Measurements from ENCODE around the gene TNFAIP8.
A peak's percentile ranks its signal among the peaks of the same experiment; 100 is the strongest.

TNFAIP8 gene

DNA sequence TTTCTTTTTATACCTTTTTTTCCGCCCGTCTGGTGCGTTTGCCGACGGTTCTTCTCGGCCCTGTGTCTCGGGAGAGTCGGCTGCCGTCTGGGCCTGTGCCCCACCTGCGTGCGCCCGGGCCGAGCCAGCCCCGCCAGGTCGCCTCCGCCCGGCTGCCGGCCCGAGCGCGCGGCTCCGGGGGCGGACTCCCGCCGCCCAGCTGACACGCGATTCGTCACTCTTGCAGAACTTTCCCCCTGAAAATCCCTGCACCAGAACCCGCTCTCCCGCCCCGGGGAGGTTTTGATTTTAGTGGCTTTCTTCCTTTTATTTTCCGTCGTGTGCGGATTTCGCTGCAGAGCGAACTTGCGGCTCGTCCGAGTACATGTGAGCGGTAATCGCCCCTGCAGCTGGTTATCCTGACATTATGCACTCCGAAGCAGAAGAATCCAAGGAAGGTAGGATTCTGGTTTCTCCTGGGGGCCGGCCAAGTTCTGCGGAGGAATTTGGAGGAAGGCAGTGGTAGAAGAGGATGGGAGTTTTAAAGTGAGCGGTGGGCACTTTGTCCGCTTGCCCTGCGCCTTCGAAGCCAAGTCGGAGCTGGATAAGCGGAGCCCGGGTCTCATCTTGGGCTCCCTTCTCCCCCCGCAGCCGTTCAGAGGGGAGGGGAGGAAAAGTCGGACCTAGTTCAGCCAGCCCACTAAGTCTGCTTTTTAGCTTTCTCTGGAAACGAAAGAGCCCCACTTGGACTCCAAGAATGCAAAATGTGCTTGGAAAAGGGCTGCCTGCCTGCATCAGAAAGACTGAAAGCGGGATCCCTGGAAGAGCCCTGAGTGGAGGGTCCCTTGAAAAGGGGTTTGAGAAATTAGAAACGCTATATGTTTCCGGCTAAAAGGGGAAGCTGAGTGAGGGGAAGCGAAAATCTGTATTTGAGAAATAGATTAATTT is at the start of gene TNFAIP8:
TSS of gene TNFAIP8 (plus strand) at position 335 of the 927 bp plus-strand sequence. CDS start at position 407, 72 bp downstream.
- peak; percentile 40 for DNase-seq (ENCODE audit: low read depth)

DNA sequence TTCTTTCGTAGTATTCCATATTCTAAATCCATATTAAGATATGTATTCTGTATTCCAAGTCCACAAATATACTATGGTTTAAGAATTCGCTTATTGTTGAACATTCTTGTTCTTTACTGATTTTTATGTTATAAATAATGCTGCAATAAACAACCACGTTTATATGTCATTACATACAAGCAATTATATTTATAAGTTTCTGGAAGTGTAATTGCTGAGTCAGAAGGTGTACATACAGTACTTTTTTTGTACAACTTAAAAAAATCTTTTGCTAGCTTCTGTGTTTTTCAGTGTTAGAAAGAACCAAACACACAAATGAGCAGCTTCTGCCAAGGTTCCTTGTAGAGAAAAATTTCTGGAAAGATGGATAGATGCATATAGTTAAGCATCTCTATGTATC is 48.6 kb upstream of the TNFAIP8 start:
- no peak for DNase-seq (ENCODE audit: low read depth)

DNA sequence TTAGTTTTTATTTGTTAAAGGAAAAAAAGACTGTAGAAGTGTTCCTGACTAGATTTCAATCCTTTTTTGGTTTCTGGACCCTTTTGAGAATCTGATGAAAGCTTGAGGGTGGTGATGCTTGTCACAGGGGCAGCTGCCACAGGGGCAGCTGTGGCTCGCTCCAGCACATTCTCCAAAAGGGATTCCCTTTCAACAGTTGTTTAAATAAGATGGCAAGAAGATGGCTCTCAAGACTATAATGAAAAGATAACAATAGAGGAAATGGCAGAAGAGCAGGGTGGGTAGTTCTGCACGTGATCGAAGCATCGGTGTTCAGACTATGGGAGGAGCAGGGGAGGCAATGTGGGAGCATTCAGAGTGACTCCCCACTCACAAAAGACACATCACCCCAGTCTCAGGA is 46.5 kb upstream of the TNFAIP8 start:
- no peak for DNase-seq (ENCODE audit: low read depth)

DNA sequence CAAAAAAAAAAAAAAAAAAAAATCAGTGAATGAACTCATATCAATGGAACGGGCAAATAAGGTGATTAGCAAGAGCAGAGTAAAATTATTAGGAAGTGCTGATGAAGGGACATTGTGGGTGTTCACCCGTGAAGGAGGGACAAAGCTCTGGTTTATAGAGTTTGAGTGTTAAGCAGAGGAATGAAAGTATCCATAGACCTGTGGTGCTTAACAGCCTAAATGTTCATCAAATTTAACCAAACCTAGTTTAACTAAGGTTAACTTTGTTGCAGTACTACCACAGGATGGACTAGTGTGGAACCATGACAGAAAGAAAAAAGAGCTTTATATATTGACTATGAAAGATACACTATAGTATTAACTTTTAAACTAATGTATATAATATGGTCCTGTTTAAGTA is 44.1 kb upstream of the TNFAIP8 start:
- no peak for DNase-seq (ENCODE audit: low read depth)

DNA sequence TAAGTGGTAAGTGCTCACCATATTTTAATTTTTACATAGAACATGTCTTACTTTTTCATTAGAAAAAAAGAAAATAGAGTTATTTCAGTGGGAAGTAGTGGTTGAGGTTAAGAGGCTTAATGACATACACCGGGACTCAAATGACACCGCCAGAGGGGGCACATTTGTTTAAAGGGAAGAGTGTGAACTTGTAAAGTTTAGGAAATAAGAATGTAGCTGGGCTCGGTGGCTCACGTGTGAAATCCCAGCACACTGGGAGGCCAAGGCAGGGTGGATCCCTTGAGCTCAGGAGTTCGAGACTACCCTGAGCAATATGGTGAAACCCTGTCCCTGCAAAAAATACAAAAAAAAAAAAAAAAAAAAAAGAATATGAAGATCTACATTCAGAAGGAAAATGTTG is 43.4 kb upstream of the TNFAIP8 start:
- DNase-seq (ENCODE audit: low read depth): no peak

DNA sequence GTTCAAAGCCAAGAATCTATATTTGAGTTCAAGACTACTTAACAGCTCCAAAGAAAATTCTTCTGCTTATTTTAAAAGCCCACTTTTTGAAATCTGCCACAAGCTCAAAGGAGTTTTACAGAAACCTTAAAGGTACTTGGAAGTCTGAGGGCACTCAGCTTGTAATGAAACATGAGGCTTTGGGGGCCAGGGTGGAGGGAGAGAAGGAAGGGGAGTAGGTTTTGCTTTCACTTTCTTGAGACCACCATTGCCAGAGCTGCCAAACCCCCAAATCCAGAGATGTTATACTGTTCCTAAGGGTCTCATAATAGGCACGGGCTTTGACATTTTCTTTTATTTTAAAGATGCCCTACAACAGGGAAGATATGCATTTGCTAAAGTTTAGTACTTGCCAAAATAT is 42.6 kb upstream of the TNFAIP8 start:
- no peak for DNase-seq (ENCODE audit: low read depth)

DNA sequence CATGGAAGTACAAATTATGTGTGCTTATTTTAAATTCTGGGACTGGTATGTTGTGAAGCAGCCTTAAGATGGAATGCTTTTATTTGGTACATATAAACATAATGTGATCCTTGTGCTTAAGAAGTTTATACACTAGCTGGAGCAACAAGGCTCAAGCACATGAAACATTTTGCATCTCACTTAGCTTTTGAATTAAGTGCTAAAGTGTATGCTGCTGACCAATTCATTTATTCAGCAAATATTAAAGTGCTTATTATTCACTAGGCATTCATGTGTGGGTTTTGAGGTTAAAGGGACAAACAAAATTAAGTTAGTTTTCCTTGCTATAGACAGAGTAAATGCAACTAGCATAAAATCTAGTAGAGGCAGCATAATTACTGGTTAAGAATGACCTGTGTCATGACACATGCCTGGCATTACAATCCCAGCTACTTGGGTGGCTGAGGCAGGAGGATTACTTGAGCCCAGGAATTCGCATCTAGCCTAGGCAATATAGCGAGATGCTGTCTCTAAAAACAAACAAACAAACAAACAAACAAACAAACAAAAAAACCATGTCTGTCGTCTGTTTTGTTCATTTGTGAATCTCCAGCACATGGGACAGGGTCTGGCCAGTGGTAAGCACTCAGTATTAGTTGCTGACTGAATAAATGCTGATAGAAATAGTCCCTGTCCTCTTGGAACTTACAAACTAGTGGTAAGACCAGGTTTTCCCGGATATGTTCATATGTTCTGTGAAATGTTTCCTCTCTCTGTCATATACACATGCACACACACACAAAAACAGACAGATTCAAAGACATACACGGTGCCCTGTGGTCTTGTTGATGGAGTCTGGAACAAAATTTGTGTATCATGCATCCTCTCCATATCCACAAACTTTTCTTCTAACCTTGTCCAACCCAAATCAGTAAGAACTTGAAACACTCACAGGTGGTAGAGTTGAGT is 41.9 kb upstream of the TNFAIP8 start:
- DNase-seq (ENCODE audit: low read depth): no peak

DNA sequence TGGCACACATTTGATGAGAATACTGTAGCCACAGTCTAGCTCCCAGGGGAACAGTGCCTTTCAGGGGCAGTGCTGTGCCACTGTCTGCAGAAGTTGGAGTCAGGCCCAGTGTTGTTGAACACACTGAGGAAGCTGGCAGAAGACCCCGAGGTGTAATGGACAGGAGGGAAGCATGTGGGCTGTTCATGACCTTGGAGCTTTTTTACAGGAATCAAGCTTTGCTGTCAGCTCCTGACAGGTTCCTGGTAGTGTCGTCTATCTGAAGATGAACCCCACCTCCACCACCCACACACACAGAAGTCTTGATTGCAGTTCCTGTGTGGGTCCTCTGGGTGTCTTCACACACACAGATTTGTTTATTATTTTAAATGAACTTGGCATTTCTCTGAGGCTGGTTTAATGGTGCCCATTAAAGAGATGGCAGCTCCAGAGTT is 40.3 kb upstream of the TNFAIP8 start:
- peak; percentile 34 for DNase-seq (ENCODE audit: low read depth)

DNA sequence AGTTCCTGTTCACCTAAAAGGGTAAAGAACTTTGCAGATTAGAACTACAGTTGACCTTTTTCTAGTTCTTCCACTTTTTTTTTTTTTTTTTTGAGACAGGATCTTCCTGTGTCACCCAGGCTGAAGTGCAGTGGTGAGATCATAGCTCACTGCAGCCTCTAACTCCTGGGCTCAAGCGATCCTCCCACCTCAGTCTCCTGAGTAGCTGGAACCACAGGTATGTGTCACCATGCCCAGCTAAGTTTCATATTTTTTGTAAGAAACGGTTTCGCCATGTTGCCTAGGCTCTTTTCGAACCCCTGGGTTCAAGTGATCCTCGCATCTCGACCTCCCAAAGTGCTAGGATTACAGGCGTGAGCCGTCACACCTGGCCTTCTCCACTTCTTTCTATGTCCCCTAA is 39.7 kb upstream of the TNFAIP8 start:
- DNase-seq (ENCODE audit: low read depth): no peak

DNA sequence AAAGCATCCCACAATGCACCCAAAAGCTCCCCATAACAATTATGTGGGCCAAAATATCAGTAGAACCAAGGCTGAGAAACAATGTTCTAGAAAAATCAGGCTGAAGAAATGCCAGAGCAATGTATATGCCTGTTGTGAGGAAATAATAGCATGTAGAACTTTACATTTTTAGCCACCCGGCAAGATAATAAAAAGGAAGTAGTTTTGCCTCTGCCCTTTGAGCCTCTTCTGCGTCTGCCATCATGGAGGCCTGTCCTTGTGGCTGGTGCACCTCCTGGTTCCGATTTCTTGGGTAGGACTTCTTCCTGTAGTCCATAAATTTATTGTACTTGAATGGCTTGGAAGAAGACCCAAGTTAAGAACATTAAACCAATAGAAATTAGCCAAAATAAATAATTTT is 38.9 kb upstream of the TNFAIP8 start:
- DNase-seq (ENCODE audit: low read depth): no peak

DNA sequence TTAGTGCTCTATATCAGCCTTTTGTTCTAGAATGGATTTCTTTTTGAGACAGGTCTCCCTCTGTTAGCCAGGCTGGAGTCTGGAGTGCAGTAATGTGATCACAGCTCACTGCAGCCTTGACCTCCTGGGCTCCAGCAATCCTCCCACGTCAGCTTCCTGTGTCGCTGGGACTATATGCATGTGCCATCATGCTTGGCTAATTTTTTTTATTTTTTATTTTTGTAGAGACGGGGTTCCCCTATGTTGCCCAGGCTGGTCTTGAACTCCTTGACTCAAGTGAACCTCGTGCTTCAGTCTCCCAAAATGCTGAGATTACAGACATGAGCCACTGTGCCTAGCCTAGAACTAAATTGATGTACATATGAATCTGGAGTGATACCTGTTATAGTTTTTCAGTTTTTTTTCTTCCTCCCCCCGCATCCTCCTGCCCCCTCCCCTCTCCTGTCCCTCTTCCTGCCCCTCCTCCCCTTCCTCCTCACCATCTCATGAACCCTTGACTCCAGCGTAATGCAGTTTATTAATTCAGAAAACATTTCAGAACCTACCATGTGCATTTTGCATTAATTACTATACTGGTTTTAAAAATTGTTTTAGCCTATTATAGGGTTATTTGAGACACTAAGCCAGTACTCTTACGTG is 37.4 kb upstream of the TNFAIP8 start:
- no peak for DNase-seq (ENCODE audit: low read depth)

DNA sequence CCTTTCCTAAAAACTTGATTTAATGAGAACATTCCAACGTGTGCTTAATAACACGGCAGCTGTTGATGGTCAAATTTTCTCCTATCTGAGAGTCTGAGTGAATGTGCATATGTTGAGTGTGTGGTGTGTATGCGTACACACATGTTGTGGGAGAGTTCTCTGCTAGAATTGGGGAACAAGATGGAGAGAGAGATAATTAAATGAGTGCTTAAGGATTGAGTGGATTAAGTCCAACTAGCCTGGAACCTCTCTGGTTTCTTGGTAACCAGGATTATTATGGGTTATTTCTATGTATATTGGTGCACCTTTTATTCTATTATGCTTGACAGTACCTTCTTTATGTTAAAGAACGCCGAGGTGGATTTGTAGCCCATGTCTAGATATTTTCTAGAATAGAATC is 36.4 kb upstream of the TNFAIP8 start:
- no peak for DNase-seq (ENCODE audit: low read depth)

DNA sequence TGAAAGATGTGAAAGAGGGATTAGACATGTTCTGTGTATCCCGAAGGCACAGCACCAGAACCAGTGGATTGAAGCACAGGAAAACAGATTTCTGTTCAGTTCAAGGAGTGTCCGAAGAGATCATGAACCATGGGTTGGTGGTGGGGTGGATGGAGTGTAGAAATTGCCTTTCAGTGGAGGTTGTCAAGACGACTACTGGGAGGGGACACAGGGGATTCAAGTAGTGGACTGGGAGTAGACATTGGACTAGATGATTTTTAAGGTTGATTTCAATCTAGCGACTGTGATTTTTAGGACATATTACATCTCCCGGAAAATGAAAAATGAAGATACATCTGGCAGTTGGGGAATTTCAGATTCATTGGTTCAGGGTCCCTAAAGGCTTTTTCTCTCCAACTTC is 35.9 kb upstream of the TNFAIP8 start:
- no peak for DNase-seq (ENCODE audit: low read depth)

DNA sequence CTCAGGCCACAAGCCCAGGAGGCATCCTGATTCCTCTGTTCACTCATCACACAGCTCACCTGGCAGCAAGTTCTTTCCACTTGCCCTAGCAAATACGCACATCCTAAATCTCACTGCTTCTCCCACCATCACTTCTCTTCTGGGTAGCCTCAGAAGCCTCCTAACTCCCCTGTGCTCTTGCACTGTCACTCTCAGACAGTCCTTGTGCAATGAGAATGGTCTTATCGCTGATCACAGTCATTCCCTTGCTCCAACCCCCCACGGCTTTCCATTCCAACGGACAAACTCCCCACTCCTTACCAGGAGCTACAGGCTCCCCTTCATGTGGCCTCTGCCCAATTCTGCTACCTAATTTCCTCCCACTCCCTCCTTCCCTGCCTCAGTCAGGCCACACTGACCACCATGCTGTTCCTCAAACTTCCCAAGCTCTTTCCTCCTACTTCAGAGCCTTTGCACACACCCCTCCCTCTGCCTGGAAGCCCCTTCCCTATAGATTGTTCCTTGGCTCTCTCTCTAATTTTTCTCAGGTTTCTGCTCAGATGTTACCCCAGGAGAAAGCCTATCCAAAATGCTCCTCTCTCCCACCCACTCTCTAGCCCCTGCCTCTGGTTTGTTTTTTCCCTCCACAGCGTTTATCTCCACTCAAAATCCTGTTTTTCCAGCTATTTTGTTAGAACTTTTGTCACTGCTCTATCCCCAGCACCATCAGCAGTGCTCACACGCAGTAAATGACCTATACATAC is 34.1 kb upstream of the TNFAIP8 start:
- DNase-seq (ENCODE audit: low read depth): no peak

DNA sequence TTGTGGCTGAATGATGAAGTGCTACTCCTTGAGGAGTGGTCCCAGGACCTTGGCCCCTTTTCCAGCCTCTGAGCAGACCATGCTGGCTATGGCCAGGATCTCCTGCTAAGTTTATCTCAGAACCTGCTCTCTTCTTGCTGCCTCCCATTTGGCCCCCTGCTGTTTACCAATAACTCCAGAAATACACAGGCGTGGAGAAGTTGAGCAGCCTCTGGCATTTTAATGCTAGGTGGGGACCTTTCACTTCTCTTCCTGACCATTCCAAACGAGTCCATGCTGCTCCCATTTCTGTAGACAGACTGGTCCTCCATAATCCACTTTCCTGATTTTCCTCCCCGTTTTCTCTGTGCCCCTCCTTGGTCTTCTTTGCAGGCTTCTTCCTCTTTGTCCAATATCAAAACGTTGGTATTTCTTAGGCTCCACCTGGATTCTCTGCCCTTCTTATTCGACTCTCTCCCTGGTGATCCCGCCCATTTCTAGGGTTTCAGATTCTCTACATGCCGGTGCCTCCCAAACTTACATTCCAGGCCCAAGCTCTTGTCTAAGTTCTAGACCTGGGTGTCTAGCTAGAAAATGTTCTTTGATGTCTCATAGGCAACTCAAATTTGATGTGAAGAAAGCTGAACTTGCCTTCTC is 33.4 kb upstream of the TNFAIP8 start:
- no peak for DNase-seq (ENCODE audit: low read depth)

DNA sequence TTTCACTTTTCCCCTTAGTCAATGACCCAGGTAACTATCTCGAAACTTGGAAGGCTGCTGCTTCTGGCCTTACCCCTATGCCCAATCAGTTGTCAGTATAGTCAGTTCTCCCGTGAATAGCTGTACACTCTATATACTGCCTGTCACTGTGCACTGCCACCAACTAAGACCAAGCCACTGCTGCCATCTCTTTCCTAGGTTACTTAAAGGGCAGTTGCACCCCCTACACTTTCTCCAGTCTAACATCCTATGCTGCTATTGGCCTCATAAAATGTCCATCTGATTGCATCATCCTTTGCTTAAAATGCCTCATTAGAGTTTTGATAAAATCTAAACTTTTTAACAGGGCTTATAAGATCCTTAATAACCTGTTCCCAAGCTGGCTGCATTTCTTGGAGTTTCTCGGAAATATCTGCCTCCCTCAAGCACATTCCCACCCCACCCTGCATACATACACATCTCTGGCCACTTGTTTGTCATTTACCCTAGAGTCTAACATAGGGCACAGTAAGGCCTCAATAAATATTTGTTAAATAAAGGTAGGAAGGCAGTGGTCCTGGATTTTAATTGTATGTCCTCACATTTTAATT is 32.8 kb upstream of the TNFAIP8 start:
- DNase-seq (ENCODE audit: low read depth): no peak

DNA sequence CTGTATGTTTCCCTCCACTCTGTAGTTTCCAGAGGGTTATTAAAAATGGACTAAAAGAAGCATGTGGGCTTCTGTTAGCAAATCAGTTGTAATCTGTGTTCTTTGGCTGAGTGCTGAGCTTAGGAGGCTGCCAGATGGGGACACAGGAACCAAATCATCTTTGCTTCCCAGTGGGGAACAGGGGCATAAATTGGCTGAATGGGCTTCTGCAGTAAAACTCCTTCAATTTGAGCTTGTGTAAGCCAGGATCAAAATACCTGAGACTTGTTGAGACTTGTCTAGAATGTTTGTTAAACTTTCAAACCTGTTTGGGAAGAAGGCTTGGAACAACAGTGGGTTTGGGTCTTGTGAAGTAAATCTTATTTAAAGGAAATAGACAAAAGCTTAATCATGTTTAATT is 32.2 kb upstream of the TNFAIP8 start:
- DNase-seq (ENCODE audit: low read depth): peak; percentile 57

DNA sequence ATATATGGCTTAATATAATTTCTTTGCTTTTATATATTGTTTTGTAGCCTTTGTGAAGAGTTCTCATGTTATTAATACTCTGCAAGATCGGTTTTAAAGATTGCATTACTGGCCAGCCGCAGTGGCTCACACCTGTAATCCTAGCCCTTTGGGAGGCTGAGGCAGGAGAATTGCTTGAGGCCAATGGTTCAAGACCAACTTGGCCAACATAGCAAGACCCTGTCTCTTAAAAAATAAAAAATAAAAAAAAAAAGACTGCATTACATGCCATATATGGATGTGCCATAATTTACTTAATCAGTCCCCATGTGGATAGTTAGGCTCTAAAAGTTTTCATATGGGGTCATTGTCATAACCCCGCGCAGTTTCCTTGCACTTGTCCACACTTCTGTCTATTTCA is 31.0 kb upstream of the TNFAIP8 start:
- DNase-seq (ENCODE audit: low read depth): no peak

DNA sequence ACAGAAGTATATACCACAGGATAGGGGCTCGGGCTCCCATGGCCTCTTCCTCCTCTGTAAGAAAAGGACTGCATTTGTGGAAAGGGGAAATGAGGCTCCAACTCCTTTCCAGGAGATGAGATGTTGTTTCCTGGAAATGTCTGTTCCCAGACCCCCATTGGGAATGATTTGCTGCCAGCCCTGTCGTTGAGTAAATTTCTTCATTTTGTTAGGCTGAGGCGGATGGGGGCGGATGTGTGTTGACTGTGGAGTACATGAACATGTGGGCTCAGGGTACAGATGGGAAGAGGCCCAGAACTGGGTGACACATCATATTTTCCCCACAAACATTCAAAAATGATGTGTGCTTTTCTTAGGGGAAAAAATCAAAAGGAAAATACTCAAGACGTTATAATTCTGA is 28.8 kb upstream of the TNFAIP8 start:
- peak; percentile 43 for DNase-seq (ENCODE audit: low read depth)

DNA sequence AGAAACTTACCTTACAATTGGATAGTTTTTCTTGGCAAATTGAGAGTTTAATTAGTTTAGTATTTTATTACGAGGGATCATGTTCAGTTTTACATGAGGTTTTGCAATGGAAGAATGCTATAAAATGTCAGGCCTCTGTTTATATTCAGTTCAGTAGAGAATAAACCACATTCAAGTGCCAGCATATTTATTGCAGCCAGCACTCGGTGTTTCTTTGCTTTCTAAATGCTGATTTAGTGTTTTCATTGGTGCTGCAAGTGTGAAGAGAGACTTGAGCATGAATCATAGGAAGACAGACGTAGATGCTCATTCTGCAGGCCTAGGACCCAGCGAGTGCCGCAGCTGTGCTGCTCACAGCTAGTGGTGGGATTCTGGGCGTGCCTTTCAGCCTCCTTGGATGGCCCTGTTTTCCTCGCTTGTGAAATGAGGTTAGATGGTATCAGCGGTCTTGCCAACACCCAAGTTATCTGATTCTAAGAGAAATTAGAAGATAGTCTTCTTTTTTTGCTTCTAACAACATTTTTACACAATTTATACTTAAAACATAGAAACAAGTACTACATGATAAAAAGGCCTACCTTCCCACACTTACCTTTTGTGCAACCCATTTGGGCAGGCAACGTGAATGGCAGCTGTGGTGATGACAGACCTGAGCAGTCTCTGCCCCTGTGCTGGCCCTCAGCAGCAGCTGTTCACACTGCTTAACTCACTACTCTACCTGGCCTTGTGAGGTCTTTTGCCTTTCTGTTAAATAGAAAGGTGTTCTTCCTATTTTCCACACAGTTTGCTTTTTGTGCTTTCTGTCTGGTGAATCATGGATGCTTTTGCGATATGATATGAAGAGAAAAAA is 26.8 kb upstream of the TNFAIP8 start:
- DNase-seq (ENCODE audit: low read depth): peak; percentile 91

All from fibroblast of gingiva (primary cell).